HCT116 (cell line): ENCODE results near the gene ACSS1. TPM values are rescaled to one million over a fixed set of nuclear protein-coding genes. Genes with fewer than 3 reads are reported as not detected.

Experiments used
- ATAC-seq: fragments of 200-7000 bp; cut with Tn5 transposase; 2 replicates; pipeline ENCODE4 v1.9.1; 2020; ENCODE audit warnings: mild to moderate bottlenecking, moderate library complexity
- BruUV-seq: library from RNA; stranded (reverse); fragments of 400-500 nt; replicated peaks from 2 replicates; lab custom pipeline; 2021; lab: Mats Ljungman, UMichigan
- CTCF ChIA-PET: fragments of 300-600 bp; sonication (Branson Sonifier 250); formaldehyde crosslinking; loops from one replicate; lab custom pipeline; 2021; ENCODE audit warnings: antibody characterized with exemption; lab: Charles Lee
- POLR2A ChIA-PET: fragments of 300-600, 350-600 bp; sonication (Branson Sonifier 250); formaldehyde crosslinking; loops from one replicate; lab custom pipeline; 2021; ENCODE audit warnings: antibody characterized with exemption; lab: Charles Lee
- RAD21 ChIA-PET, 2 experiments: fragments of 300-600 bp; sonication (Branson Sonifier 250); formaldehyde crosslinking; loops; one replicate each; lab custom pipeline; 2023; ENCODE audit warnings: low total read pairs in 2 of 2; ENCODE audit not compliant: uncharacterized antibody in 2 of 2, unreplicated experiment in 2 of 2, low non-redundant PET in 1 of 2; lab: Charles Lee
- DNase-seq: peaks from one replicate; pipeline ENCODE4 v3.0.0-alpha.2; 2010; ENCODE audit warnings: low read depth, low spot score
- H2AFZ ChIP-seq: fragments of 200-600 bp; shearing (Covaris generic), sonication (generic); 2 replicates; pipeline ENCODE4 v1.6.1; 2017; ENCODE audit warnings: low read depth, mixed run types, mixed read lengths, antibody characterized with exemption, low read length; ENCODE audit not compliant: poor library complexity, severe bottlenecking
- H3K27ac ChIP-seq: 2 replicates; pipeline ENCODE4 v1.5.1; 2012; ENCODE audit warnings: low read depth, low read length
- H3K27me3 ChIP-seq: fragments of 200-600 bp; sonication (generic); 2 replicates; pipeline ENCODE4 v1.6.1; 2016; ENCODE audit warnings: mixed run types, low read length, mixed read lengths; ENCODE audit not compliant: insufficient read depth
- H3K36me3 ChIP-seq, 2 experiments: fragments of 200-500 bp in 1 of 2; fragments of 200-600 bp in 1 of 2; sonication (Bioruptor generic) in 1 of 2; sonication (generic) in 1 of 2; 2 replicates each; pipeline versions ENCODE4 v1.5.1 to v1.6.1; 2014 to 2016; ENCODE audit warnings: low read length in 2 of 2, inconsistent platforms in 1 of 2, mixed read lengths in 1 of 2, mixed run types in 1 of 2; ENCODE audit not compliant: insufficient read depth in 2 of 2, control insufficient read depth in 1 of 2
- H3K4me1 ChIP-seq, 2 experiments: fragments of 200-600 bp in 1 of 2; sonication (generic) in 1 of 2; 2 replicates each; pipeline versions ENCODE4 v1.5.1 to v1.6.1; 2012 to 2017; ENCODE audit warnings: low read length in 2 of 2, inconsistent platforms in 1 of 2, mild to moderate bottlenecking in 1 of 2, mixed read lengths in 1 of 2, mixed run types in 1 of 2, moderate library complexity in 1 of 2; ENCODE audit not compliant: insufficient read depth in 2 of 2, control insufficient read depth in 1 of 2
- H3K4me2 ChIP-seq: fragments of 200-600 bp; sonication (generic); 2 replicates; pipeline ENCODE4 v1.6.1; 2017; ENCODE audit warnings: mixed run types, low read length, mixed read lengths
- H3K4me3 ChIP-seq, 2 experiments: fragments of 200-600 bp in 1 of 2; sonication (generic) in 1 of 2; replicated peaks in 1 of 2; 2 replicates each; pipeline ENCODE4 v1.5.1; 2011 to 2016; ENCODE audit warnings: low read length in 2 of 2, control low read depth in 1 of 2, low read depth in 1 of 2, mild to moderate bottlenecking in 1 of 2, mixed read lengths in 1 of 2, mixed run types in 1 of 2
- H3K79me2 ChIP-seq: fragments of 200-600 bp; sonication (generic); 2 replicates; pipeline ENCODE4 v1.6.1; 2017; ENCODE audit warnings: mild to moderate bottlenecking, mixed run types, low read length, moderate library complexity, mixed read lengths; ENCODE audit not compliant: insufficient read depth
- H3K9ac ChIP-seq: fragments of 200-600 bp; sonication (generic); 2 replicates; pipeline ENCODE4 v1.6.1; 2016; ENCODE audit warnings: low read length, mixed read lengths
- H3K9me2 ChIP-seq: fragments of 200-600 bp; sonication (generic), shearing (Covaris generic); 2 replicates; pipeline ENCODE4 v1.6.1; 2017; ENCODE audit warnings: mixed run types, mild to moderate bottlenecking, moderate library complexity; ENCODE audit not compliant: insufficient read depth
- H3K9me3 ChIP-seq, 2 experiments: fragments of 200-500 bp in 1 of 2; fragments of 200-600 bp in 1 of 2; sonication (Bioruptor generic) in 1 of 2; sonication (generic) in 1 of 2; 2 replicates each; pipeline ENCODE4 v1.6.1; 2014 to 2017; ENCODE audit warnings: low read length in 2 of 2, mixed read lengths in 2 of 2, inconsistent platforms in 1 of 2, low read depth in 1 of 2, mild to moderate bottlenecking in 1 of 2, mixed run types in 1 of 2, moderate library complexity in 1 of 2; ENCODE audit not compliant: control insufficient read depth in 1 of 2, insufficient read depth in 1 of 2
- H4K20me1 ChIP-seq: fragments of 200-600 bp; sonication (generic), shearing (Covaris generic); 2 replicates; pipeline ENCODE4 v1.6.1; 2017; ENCODE audit warnings: mixed run types, mild to moderate bottlenecking, moderate library complexity; ENCODE audit not compliant: insufficient read depth
- CBX3 ChIP-seq: IDR thresholded peaks from 2 replicates; pipeline ENCODE4 v1.6.1; 2012; ENCODE audit warnings: low read depth
- EGR1 ChIP-seq: IDR thresholded peaks from 2 replicates; pipeline ENCODE4 v1.6.1; 2012; ENCODE audit warnings: low read depth
- ELF1 ChIP-seq: IDR thresholded peaks from 2 replicates; pipeline ENCODE4 v1.6.1; 2012; ENCODE audit warnings: low read depth, borderline replicate concordance
- FOSL1 ChIP-seq: IDR thresholded peaks from 2 replicates; pipeline ENCODE4 v1.6.1; 2012; ENCODE audit warnings: low read depth
- TCF7L2 ChIP-seq: IDR thresholded peaks from 2 replicates; pipeline ENCODE4 v1.7.0; 2011; ENCODE audit warnings: borderline replicate concordance, inconsistent platforms; ENCODE audit not compliant: insufficient read depth, insufficient read length; ENCODE audit errors: extremely low read depth
- YY1 ChIP-seq: IDR thresholded peaks from 2 replicates; pipeline ENCODE4 v1.6.1; 2011; ENCODE audit warnings: low read length, low read depth, moderate library complexity, mild to moderate bottlenecking; ENCODE audit not compliant: insufficient replicate concordance; ENCODE audit errors: extremely low read depth
- ZNF274 ChIP-seq: fragments of 200-500 bp; sonication (Bioruptor generic); IDR thresholded peaks from 2 replicates; pipeline ENCODE4 v1.6.1; 2014; ENCODE audit warnings: mild to moderate bottlenecking, low read depth, low read length, inconsistent platforms
- intact Hi-C: fragments of 100-400 bp; cut with micrococcal nuclease; formaldehyde crosslinking; loops from 2 replicates; pipeline ENCODE4 v1.10.0; 2022
- total RNA-seq: library from RNA; stranded (reverse); gene quantifications from one replicate; pipeline ENCODE4 v1.2.1, GENCODE V29; 2021; ENCODE audit not compliant: unreplicated experiment
- TF ChIP-seq, protein P1 (sequence below), 3 experiments: fragments of 200-600 bp in 1 of 3; sonication (generic) in 1 of 3; IDR thresholded peaks in 2 of 3; conservative IDR thresholded peaks in 1 of 3; 2 replicates each; pipeline ENCODE4 v1.5.1; 2012 to 2017; ENCODE audit warnings: low read depth in 2 of 3, low read length in 2 of 3, antibody characterized with exemption in 1 of 3, borderline replicate concordance in 1 of 3, control low read depth in 1 of 3, mild to moderate bottlenecking in 1 of 3, mixed read lengths in 1 of 3, mixed run types in 1 of 3, moderate library complexity in 1 of 3; ENCODE audit not compliant: insufficient read depth in 1 of 3
- TF ChIP-seq, protein P2 (sequence below): IDR thresholded peaks from 2 replicates; pipeline ENCODE4 v1.6.1; 2011; ENCODE audit warnings: mild to moderate bottlenecking, low read length, moderate library complexity; ENCODE audit not compliant: insufficient replicate concordance; ENCODE audit errors: extremely low read depth
- TF ChIP-seq, protein P3 (sequence below): IDR thresholded peaks from 2 replicates; pipeline ENCODE4 v1.6.1; 2012; ENCODE audit warnings: low read depth

Gene ACSS1
- total RNA-seq, 1 experiment from 2014 or later, result 0.27 TPM

DNA sequence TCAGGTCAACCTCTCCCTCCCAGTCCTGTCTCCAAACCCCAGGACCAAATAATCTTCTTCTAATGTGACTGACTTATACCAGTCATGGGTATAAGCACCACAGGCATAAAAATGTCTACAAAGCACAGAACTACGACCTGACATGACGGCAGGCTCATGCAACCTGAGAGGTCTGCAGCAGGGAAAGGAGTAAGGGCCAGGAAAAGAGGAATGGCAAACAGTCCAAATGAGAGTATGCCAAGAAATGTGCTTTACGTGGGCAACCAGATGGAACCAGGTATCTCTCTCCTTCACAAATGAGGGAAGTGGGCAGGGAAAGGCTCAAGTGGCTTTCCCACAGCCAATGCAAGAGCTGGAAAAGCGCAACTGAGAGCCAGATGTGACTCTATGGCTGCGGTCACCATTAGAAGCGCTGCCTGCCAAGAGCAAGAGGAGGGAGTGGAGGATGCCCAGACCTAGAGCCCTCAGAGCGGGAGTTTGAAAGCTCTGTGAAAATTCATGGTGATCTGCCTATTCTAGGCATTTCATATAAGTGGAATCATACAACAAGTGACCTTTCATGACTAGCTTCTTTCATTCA lies 71.4 kb downstream of the ACSS1 start:
- Histone ChIP-seq H4K20me1 (no peaks in the 10 kb centered on the region), H3K79me2 (peaks cover 84% of the 10 kb centered on the region), H3K4me1 (peaks cover 6 to 9% of the 10 kb centered on the region in 2 experiments; a peak in 3 of 4 replicates), H3K27ac (no peak overlapping the region), H2AFZ (no peak overlapping the region), H3K36me3 (peaks cover 7 to 11% of the 10 kb centered on the region in 2 experiments; a peak in 3 of 4 replicates), H3K9ac (no peak overlapping the region), H3K4me3 (no peak overlapping the region), H3K9me3 (no peaks in the 10 kb centered on the region), H3K4me2 (no peak overlapping the region), H3K9me2 (no peaks in the 10 kb centered on the region), H3K27me3 (no peaks in the 10 kb centered on the region)
- BruUV-seq, result no TSS peak
- intact Hi-C loops, result no loop called here
- CTCF ChIA-PET, result no interaction called here
- DNase-seq (no peak), ATAC-seq (no peak)
- POLR2A ChIA-PET, result no interaction called here
- TF ChIP-seq CBX3 (no peak), YY1 (no peak), FOSL1 (no peak), ZNF274 (no peak), TCF7L2 (no peak), ELF1 (no peak), EGR1 (no peak)
- TF ChIP-seq, protein P1, sequence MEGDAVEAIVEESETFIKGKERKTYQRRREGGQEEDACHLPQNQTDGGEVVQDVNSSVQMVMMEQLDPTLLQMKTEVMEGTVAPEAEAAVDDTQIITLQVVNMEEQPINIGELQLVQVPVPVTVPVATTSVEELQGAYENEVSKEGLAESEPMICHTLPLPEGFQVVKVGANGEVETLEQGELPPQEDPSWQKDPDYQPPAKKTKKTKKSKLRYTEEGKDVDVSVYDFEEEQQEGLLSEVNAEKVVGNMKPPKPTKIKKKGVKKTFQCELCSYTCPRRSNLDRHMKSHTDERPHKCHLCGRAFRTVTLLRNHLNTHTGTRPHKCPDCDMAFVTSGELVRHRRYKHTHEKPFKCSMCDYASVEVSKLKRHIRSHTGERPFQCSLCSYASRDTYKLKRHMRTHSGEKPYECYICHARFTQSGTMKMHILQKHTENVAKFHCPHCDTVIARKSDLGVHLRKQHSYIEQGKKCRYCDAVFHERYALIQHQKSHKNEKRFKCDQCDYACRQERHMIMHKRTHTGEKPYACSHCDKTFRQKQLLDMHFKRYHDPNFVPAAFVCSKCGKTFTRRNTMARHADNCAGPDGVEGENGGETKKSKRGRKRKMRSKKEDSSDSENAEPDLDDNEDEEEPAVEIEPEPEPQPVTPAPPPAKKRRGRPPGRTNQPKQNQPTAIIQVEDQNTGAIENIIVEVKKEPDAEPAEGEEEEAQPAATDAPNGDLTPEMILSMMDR (IDR thresholded peaks at IDR 0.05 in 2 of 3, conservative IDR thresholded peaks at IDR 0.05 in 1 of 3; ENCODE audit: borderline replicate concordance in 1 of 3, insufficient read depth in 1 of 3, low read depth in 2 of 3, low read length in 2 of 3), result no peak
- TF ChIP-seq, protein P2, sequence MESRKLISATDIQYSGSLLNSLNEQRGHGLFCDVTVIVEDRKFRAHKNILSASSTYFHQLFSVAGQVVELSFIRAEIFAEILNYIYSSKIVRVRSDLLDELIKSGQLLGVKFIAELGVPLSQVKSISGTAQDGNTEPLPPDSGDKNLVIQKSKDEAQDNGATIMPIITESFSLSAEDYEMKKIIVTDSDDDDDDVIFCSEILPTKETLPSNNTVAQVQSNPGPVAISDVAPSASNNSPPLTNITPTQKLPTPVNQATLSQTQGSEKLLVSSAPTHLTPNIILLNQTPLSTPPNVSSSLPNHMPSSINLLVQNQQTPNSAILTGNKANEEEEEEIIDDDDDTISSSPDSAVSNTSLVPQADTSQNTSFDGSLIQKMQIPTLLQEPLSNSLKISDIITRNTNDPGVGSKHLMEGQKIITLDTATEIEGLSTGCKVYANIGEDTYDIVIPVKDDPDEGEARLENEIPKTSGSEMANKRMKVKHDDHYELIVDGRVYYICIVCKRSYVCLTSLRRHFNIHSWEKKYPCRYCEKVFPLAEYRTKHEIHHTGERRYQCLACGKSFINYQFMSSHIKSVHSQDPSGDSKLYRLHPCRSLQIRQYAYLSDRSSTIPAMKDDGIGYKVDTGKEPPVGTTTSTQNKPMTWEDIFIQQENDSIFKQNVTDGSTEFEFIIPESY, result no peak
- TF ChIP-seq, protein P3, sequence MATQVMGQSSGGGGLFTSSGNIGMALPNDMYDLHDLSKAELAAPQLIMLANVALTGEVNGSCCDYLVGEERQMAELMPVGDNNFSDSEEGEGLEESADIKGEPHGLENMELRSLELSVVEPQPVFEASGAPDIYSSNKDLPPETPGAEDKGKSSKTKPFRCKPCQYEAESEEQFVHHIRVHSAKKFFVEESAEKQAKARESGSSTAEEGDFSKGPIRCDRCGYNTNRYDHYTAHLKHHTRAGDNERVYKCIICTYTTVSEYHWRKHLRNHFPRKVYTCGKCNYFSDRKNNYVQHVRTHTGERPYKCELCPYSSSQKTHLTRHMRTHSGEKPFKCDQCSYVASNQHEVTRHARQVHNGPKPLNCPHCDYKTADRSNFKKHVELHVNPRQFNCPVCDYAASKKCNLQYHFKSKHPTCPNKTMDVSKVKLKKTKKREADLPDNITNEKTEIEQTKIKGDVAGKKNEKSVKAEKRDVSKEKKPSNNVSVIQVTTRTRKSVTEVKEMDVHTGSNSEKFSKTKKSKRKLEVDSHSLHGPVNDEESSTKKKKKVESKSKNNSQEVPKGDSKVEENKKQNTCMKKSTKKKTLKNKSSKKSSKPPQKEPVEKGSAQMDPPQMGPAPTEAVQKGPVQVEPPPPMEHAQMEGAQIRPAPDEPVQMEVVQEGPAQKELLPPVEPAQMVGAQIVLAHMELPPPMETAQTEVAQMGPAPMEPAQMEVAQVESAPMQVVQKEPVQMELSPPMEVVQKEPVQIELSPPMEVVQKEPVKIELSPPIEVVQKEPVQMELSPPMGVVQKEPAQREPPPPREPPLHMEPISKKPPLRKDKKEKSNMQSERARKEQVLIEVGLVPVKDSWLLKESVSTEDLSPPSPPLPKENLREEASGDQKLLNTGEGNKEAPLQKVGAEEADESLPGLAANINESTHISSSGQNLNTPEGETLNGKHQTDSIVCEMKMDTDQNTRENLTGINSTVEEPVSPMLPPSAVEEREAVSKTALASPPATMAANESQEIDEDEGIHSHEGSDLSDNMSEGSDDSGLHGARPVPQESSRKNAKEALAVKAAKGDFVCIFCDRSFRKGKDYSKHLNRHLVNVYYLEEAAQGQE, result no peak
- RAD21 ChIA-PET, result no interaction called here
